DND-41 (cell line): ENCODE measurements around the gene RARB.

Experiments
- ATAC-seq: fragments of 200-7000 bp; cut with Tn5 transposase; 3 replicates; pipeline ENCODE4 v1.9.1; 2021; ENCODE audit warnings: low read depth; ENCODE audit not compliant: insufficient read depth
- DNase-seq: peaks from one replicate; pipeline ENCODE4 v3.0.0-alpha.2; 2020
- H2AFZ ChIP-seq: 2 replicates; pipeline ENCODE4 v1.6.0; 2012; ENCODE audit warnings: low read depth, low read length
- H3K27ac ChIP-seq: 2 replicates; pipeline ENCODE4 v1.5.1; 2012; ENCODE audit warnings: low read length, inconsistent platforms
- H3K27me3 ChIP-seq: fragments of 200-600 bp; sonication (generic); 2 replicates; pipeline ENCODE4 v1.6.0; 2012; ENCODE audit warnings: low read length, mild to moderate bottlenecking, inconsistent platforms; ENCODE audit not compliant: insufficient read depth, poor library complexity
- H3K36me3 ChIP-seq: 2 replicates; pipeline ENCODE4 v1.5.1; 2012; ENCODE audit warnings: low read length, inconsistent platforms; ENCODE audit not compliant: insufficient read depth
- H3K4me1 ChIP-seq: 2 replicates; pipeline ENCODE4 v1.5.1; 2012; ENCODE audit warnings: mild to moderate bottlenecking, low read length; ENCODE audit not compliant: insufficient read depth
- H3K4me2 ChIP-seq: 2 replicates; pipeline ENCODE4 v1.6.0; 2012; ENCODE audit warnings: mild to moderate bottlenecking, moderate library complexity, low read length, inconsistent platforms; ENCODE audit not compliant: insufficient read depth
- H3K4me3 ChIP-seq, 2 experiments: fragments of 200-600 bp in 1 of 2; shearing (Covaris generic) in 1 of 2; 2 replicates each; pipeline ENCODE4 v1.5.1; 2012 to 2016; ENCODE audit warnings: inconsistent platforms in 2 of 2, low read length in 2 of 2, mild to moderate bottlenecking in 2 of 2, low read depth in 1 of 2, moderate library complexity in 1 of 2
- H3K79me2 ChIP-seq: 2 replicates; pipeline ENCODE4 v1.6.0; 2012; ENCODE audit warnings: low read length, inconsistent platforms; ENCODE audit not compliant: insufficient read depth
- H3K9ac ChIP-seq: 2 replicates; pipeline ENCODE4 v1.6.0; 2012; ENCODE audit warnings: low read depth, mild to moderate bottlenecking, inconsistent platforms, low read length, moderate library complexity
- H3K9me3 ChIP-seq: 2 replicates; pipeline ENCODE4 v1.5.1; 2012; ENCODE audit warnings: low read length, moderate library complexity, mild to moderate bottlenecking, inconsistent platforms; ENCODE audit not compliant: insufficient read depth, severe bottlenecking
- H4K20me1 ChIP-seq: 2 replicates; pipeline ENCODE4 v1.6.0; 2012; ENCODE audit warnings: low read length; ENCODE audit not compliant: insufficient read depth
- CTCF ChIP-seq: IDR thresholded peaks from 2 replicates; pipeline ENCODE4 v1.5.1; 2012; ENCODE audit warnings: borderline replicate concordance, low read length, moderate library complexity, mild to moderate bottlenecking; ENCODE audit not compliant: poor library complexity, severe bottlenecking; ENCODE audit errors: extremely low read depth
- EZH2 ChIP-seq: IDR thresholded peaks from 3 replicates; pipeline ENCODE4 v1.6.1; 2012; ENCODE audit warnings: borderline replicate concordance, low read depth, mild to moderate bottlenecking, moderate library complexity, low read length, inconsistent platforms; ENCODE audit not compliant: severe bottlenecking

The RARB gene

GRCh38 chr3:25493786-25494185 lies 65.7 kb downstream of the RARB start:
- DNase-seq = no peak
- TF ChIP-seq CTCF = no peak
- TF ChIP-seq EZH2 = no peak
- Histone ChIP-seq H3K4me2 (no peak overlapping the region), H3K27ac (no peak overlapping the region), H4K20me1 (no peaks in the 10 kb centered on the region), H3K4me1 (no peaks in the 10 kb centered on the region), H3K9ac (no peak overlapping the region), H3K9me3 (no peaks in the 10 kb centered on the region), H3K36me3 (no peaks in the 10 kb centered on the region), H3K4me3 (no peak overlapping the region), H2AFZ (no peak overlapping the region), H3K79me2 (no peaks in the 10 kb centered on the region), H3K27me3 (no peaks in the 10 kb centered on the region)
- ATAC-seq = no peak

GRCh38 chr3:25495304-25495703 lies 67.2 kb downstream of the RARB start:
- H4K20me1 ChIP-seq = no peaks in the 10 kb centered on the region
- H3K9me3 ChIP-seq = no peaks in the 10 kb centered on the region
- no peak overlapping the region for H3K4me3 ChIP-seq
- DNase-seq (no peak), ATAC-seq (no peak)
- no peak overlapping the region for H2AFZ ChIP-seq
- H3K36me3 ChIP-seq = no peaks in the 10 kb centered on the region
- H3K27me3 ChIP-seq = no peaks in the 10 kb centered on the region
- no peak for TF ChIP-seq CTCF
- TF ChIP-seq EZH2 = no peak
- H3K79me2 ChIP-seq = no peaks in the 10 kb centered on the region
- H3K27ac ChIP-seq = no peak overlapping the region
- H3K4me1 ChIP-seq = no peaks in the 10 kb centered on the region
- no peak overlapping the region for H3K9ac ChIP-seq
- no peak overlapping the region for H3K4me2 ChIP-seq

GRCh38 chr3:25495726-25496253 lies 67.7 kb downstream of the RARB start:
- H2AFZ ChIP-seq = no peak overlapping the region
- H3K9ac ChIP-seq = no peak overlapping the region
- H3K27ac ChIP-seq = no peak overlapping the region
- no peak for ATAC-seq
- no peaks in the 10 kb centered on the region for H3K36me3 ChIP-seq
- no peaks in the 10 kb centered on the region for H3K79me2 ChIP-seq
- no peak overlapping the region for H3K4me2 ChIP-seq
- no peak for DNase-seq
- no peaks in the 10 kb centered on the region for H3K27me3 ChIP-seq
- TF ChIP-seq EZH2 = no peak
- H3K4me1 ChIP-seq = no peaks in the 10 kb centered on the region
- no peaks in the 10 kb centered on the region for H3K9me3 ChIP-seq
- no peak overlapping the region for H3K4me3 ChIP-seq
- H4K20me1 ChIP-seq = no peaks in the 10 kb centered on the region

GRCh38 chr3:25497096-25497495 lies 69.0 kb downstream of the RARB start:
- DNase-seq (no peak), ATAC-seq (no peak)
- Histone ChIP-seq H3K9ac (no peak overlapping the region), H2AFZ (no peak overlapping the region), H3K27me3 (no peaks in the 10 kb centered on the region), H3K79me2 (no peaks in the 10 kb centered on the region), H3K36me3 (no peaks in the 10 kb centered on the region), H3K4me1 (no peaks in the 10 kb centered on the region), H4K20me1 (no peaks in the 10 kb centered on the region), H3K4me3 (no peak overlapping the region), H3K4me2 (no peak overlapping the region), H3K27ac (no peak overlapping the region), H3K9me3 (no peaks in the 10 kb centered on the region)
- no peak for TF ChIP-seq CTCF
- no peak for TF ChIP-seq EZH2
